HG03135 (cell line): Measurements from ENCODE around the gene GTPBP6.

Experiments used
- ATAC-seq: cut with Tn5 transposase; IDR thresholded peaks from one replicate; pipeline ENCODE4 v1.9.1; 2021; ENCODE audit warnings: mild to moderate bottlenecking, moderate library complexity; ENCODE audit not compliant: unreplicated experiment

GTPBP6 gene

GRCh38 chrX:318739-319578 lies at the start of gene GTPBP6:
TSS of gene GTPBP6 (minus strand) at chrX:318796. CDS start at chrX:318787, 9 bp downstream.
- peak; percentile 85 for ATAC-seq

GRCh38 chrX:367866-368265 lies 49.3 kb upstream of the GTPBP6 start:
- no peak for ATAC-seq

- no peak for ATAC-seq
Observed at GRCh38 chrX:367349-367748, 48.8 kb upstream of the GTPBP6 start.

- no peak for ATAC-seq
Observed at GRCh38 chrX:363621-364375, 45.2 kb upstream of the GTPBP6 start.

GRCh38 chrX:362937-363620 lies 44.5 kb upstream of the GTPBP6 start:
- no peak for ATAC-seq

- ATAC-seq, result no peak
Observed at GRCh38 chrX:362351-362750, 43.8 kb upstream of the GTPBP6 start.

- no peak for ATAC-seq
Observed at GRCh38 chrX:361231-362145, 42.9 kb upstream of the GTPBP6 start.

- no peak for ATAC-seq
Observed at GRCh38 chrX:360496-361150, 42.0 kb upstream of the GTPBP6 start.

GRCh38 chrX:358651-359143 lies 40.1 kb upstream of the GTPBP6 start:
- ATAC-seq, result no peak

GRCh38 chrX:357693-358471 lies 39.3 kb upstream of the GTPBP6 start:
- no peak for ATAC-seq

- no peak for ATAC-seq
Observed at GRCh38 chrX:357035-357692, 38.6 kb upstream of the GTPBP6 start.

- ATAC-seq, result no peak
Observed at GRCh38 chrX:356385-357034, 37.9 kb upstream of the GTPBP6 start.

- ATAC-seq, result no peak
Observed at GRCh38 chrX:355329-356050, 36.9 kb upstream of the GTPBP6 start.

- no peak for ATAC-seq
Observed at GRCh38 chrX:353566-354535, 35.3 kb upstream of the GTPBP6 start.

GRCh38 chrX:352582-353314 lies 34.2 kb upstream of the GTPBP6 start:
- no peak for ATAC-seq

GRCh38 chrX:352181-352580 lies 33.6 kb upstream of the GTPBP6 start:
- no peak for ATAC-seq
